GM13976 (cell line): ENCODE results near the gene FTO.

Source experiments
- DNase-seq: peaks from one replicate; pipeline ENCODE4 v3.0.0; 2012; ENCODE audit warnings: low spot score
- CTCF ChIP-seq: IDR thresholded peaks from 2 replicates; pipeline ENCODE4 v1.5.1; 2012; ENCODE audit warnings: borderline replicate concordance, mild to moderate bottlenecking; ENCODE audit not compliant: insufficient read depth; ENCODE audit errors: extremely low read depth, missing control alignments, control extremely low read depth
- in situ Hi-C: fragments of 300-500 bp; cut with MboI; formaldehyde crosslinking; loops from one replicate; pipeline ENCODE4 v1.12.0; 2022; ENCODE audit warnings: low sequenced_read_pairs, mixed read lengths, inconsistent platforms; ENCODE audit not compliant: unreplicated experiment

Gene FTO

DNA sequence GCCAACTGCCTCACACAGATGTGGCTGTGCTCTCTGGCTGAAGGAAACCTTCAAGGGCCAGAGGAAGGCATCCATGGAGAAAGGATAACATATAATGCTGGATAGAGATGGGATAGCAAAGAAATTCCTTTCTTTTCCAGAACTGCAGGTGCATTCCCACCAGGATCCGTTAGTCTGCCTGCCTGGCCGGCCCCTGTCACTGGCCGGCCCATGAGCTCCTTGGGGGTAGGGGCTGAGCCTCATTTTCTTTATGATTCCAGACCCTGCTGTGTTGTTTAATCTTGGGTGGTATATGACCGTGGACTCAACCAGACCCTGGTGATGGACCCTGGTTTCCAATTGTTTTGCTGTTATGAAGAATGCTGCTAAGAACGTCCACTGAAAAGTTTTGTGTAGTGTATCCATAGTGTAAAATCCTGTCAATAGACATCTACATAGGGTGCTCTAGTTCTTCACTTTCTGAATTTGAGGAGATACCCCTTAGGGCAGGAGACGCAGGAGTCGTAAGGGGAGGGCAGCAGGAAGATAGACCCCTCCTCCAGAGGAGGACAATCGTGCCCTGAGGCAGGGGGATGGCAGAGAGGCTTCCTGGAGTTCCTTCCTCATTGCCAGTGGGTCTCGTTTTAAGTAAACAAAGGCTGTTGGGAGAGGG, 489.2 kb downstream of the FTO start:
- no peak for TF ChIP-seq CTCF
- in situ Hi-C loops = no loop called here
- DNase-seq = no peak

GRCh38 chr16:54193665-54194333, 489.8 kb downstream of the FTO start:
- peak; percentile 81 for DNase-seq
- in situ Hi-C loops = no loop called here
- peak; percentile 53 for TF ChIP-seq CTCF

DNA sequence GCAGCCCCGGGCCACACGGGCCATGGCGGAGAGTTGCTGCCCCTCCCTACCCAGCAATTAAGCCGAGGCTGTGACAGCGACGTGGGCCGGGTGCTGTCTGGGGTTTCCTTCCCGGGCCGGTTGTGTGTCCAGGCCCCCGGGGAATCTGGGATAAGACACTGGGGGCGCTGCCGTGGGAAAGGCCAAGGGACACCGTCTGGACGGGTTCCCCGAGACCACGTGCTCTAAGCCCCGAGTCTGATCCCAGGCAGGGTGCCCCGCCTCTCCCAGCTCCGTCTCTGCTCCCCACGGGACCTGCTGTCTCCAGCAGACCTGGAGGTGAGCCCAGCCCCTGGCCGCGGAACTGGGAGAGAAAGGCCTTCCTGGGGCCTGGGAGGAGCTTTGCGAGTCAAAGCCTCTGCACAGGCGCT, 490.4 kb downstream of the FTO start:
- in situ Hi-C loops = no loop called here
- DNase-seq = no peak

DNA sequence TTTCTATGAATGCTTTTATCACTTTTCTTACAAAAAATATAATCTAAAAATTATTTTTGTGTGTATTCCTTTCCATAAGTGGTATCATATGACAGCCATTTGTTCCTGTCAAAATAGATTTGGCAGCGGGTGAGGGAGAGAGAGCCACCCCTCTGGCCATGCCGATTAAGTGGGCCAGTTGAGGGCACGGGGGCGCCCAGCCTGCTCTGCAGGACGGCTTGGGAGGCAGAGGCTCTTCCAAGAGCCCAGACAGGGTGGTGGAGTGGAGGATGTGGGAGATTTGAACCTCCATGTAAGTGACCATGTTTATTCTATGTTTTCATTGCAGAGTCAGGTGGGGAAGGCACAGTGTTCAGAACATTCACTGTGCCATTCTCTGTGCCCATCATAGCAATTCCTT, 493.8 kb downstream of the FTO start:
- no peak for DNase-seq
- in situ Hi-C loops = no loop called here
- no peak for TF ChIP-seq CTCF

More for the DNA sequence above, 490.4 kb downstream of the FTO start:
- TF ChIP-seq CTCF = no peak

DNA sequence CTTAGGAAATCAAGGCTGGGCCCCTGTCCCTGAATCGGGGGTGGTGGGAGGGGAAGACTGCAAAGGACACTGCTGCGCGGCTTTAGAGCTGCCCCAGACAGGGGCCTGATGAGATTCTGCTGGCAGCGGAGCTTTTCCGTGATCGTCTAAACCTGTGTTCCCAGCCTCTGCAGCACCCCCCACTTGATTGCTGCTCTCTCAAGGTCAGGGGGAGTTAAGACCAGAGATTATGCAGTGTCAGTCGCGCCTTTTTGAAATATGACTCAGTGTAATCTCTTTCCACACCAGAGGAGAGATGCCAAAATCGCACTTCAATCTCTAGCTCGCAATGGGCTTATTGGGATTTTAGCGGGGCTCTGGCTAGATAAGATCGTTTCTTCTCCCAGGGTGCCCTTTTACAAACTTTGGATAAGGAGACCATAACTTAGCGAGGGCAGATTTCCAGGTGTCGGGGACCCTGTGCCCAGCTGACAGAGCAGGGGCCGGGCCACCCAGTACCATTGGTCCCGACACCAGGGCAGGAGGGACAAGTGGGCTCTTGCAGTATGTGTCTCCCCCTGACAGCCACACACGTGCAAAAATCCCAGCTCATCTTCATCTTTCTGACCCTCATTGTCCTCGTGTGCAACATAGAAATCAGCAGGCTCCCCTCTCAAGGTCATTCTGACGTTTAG, 495.7 kb downstream of the FTO start:
- TF ChIP-seq CTCF = no peak
- in situ Hi-C loops = no loop called here
- no peak for DNase-seq

GRCh38 chr16:54200161-54200534, 496.2 kb downstream of the FTO start:
- no peak for TF ChIP-seq CTCF
- in situ Hi-C loops = no loop called here
- no peak for DNase-seq
